ENCODE results near the gene KLHL40.

GRCh38 chr3:42691816-42692666, 6.7 kb downstream of the KLHL40 start:
- TF ChIP-seq POLR2AphosphoS5 (IDR thresholded peaks at IDR 0.05) = no peak
- TF ChIP-seq, protein P1, sequence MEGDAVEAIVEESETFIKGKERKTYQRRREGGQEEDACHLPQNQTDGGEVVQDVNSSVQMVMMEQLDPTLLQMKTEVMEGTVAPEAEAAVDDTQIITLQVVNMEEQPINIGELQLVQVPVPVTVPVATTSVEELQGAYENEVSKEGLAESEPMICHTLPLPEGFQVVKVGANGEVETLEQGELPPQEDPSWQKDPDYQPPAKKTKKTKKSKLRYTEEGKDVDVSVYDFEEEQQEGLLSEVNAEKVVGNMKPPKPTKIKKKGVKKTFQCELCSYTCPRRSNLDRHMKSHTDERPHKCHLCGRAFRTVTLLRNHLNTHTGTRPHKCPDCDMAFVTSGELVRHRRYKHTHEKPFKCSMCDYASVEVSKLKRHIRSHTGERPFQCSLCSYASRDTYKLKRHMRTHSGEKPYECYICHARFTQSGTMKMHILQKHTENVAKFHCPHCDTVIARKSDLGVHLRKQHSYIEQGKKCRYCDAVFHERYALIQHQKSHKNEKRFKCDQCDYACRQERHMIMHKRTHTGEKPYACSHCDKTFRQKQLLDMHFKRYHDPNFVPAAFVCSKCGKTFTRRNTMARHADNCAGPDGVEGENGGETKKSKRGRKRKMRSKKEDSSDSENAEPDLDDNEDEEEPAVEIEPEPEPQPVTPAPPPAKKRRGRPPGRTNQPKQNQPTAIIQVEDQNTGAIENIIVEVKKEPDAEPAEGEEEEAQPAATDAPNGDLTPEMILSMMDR (IDR thresholded peaks at IDR 0.05) = no peak
- no peak for TF ChIP-seq POLR2A (IDR thresholded peaks at IDR 0.05)
- TF ChIP-seq EP300 (IDR thresholded peaks at IDR 0.05) = no peak

Measured in suprapubic skin (tissue), 4 donors.